ENCODE data around the gene KANTR. TPM values are rescaled to one million over a fixed set of nuclear protein-coding genes. Genes with fewer than 3 reads are reported as not detected.
A peak's percentile ranks its signal among the peaks of the same experiment; 100 is the strongest.

KANTR gene
- total RNA-seq, 6 experiments from 2014 or later, result 2.2 to 6.1 (median 4.0) TPM

GRCh38 chrX:53080628-53081580 is 13.0 kb upstream of the KANTR start:
- Histone ChIP-seq H3K27me3 (no peaks in the 10 kb centered on the region), H3K9me3 (no peaks in the 10 kb centered on the region), H3K36me3 (no peaks in the 10 kb centered on the region), H3K27ac (peak overlapping the region in 2 of 3 donors; percentile 37 to 44), H3K4me1 (peaks cover 0 to 3% (median 0%) of the 10 kb centered on the region in 4 donors), H3K4me3 (no peak overlapping the region)
- no peak for TF ChIP-seq POLR2A (IDR thresholded peaks at IDR 0.05)
- TF ChIP-seq, protein P1, sequence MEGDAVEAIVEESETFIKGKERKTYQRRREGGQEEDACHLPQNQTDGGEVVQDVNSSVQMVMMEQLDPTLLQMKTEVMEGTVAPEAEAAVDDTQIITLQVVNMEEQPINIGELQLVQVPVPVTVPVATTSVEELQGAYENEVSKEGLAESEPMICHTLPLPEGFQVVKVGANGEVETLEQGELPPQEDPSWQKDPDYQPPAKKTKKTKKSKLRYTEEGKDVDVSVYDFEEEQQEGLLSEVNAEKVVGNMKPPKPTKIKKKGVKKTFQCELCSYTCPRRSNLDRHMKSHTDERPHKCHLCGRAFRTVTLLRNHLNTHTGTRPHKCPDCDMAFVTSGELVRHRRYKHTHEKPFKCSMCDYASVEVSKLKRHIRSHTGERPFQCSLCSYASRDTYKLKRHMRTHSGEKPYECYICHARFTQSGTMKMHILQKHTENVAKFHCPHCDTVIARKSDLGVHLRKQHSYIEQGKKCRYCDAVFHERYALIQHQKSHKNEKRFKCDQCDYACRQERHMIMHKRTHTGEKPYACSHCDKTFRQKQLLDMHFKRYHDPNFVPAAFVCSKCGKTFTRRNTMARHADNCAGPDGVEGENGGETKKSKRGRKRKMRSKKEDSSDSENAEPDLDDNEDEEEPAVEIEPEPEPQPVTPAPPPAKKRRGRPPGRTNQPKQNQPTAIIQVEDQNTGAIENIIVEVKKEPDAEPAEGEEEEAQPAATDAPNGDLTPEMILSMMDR (IDR thresholded peaks at IDR 0.05), result no peak
- DNase-seq (no peak), ATAC-seq (no peak)
- intact Hi-C loops (cut with DNase I), result no loop called here
- WGBS (ENCODE audit: insufficient coverage, low coverage, low lambda C conversion rate, missing lambda C conversion rate), result 30% methylated on average over 15 of the region's 17 CpGs

DNA sequence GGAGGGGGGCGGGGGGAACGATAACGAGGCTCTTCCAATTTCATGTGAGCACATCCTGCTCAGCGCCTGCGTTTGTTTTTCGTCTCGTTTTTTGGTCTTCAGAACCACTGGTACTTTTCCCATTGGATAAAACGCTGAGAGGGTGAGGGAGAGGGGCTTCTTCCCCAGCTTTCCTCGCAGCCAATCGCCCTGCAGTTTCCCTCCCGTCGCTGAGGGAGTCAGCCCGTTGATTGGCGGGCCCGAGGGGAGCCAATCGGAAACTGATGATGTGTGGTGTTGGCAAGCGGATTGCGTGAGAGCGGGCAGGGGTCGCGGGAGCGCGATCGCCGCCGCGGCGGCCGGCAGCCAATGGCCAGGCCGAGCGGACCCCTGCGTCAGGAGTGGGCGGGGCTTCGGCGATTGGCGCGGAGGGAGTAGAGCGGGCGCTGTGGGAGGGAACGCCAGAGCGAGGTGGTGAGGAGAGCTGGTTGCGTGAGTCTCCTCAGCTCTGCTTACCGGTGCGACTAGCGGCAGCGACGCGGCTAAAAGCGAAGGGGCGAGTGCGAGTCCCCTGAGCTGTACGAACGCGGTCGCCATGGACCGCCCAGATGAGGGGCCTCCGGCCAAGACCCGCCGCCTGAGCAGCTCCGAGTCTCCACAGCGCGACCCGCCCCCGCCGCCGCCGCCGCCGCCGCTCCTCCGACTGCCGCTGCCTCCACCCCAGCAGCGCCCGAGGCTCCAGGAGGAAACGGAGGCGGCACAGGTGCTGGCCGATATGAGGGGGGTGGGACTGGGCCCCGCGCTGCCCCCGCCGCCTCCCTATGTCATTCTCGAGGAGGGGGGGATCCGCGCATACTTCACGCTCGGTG is 11.8 kb upstream of the KANTR start, which contains the start of gene TSPYL2:
TSS of gene TSPYL2 (plus strand) at position 443 of the 848 bp plus-strand sequence. CDS start at position 575, 132 bp downstream.
- intact Hi-C loops (cut with DNase I), result no loop called here
- WGBS (ENCODE audit: insufficient coverage, low coverage, low lambda C conversion rate, missing lambda C conversion rate), result 39% methylated on average over 55 of the region's 86 CpGs
- ATAC-seq, result peak; percentile 94 to 97 (median 96)
- peak; percentile 94 for DNase-seq
- Histone ChIP-seq H3K4me1 (peaks cover 0 to 3% (median 0%) of the 10 kb centered on the region in 4 donors), H3K27ac (peak within 1 kb of the TSS; percentile 75 to 82 (median 78)), H3K36me3 (no peaks in the 10 kb centered on the region), H3K9me3 (no peaks in the 10 kb centered on the region), H3K4me3 (peak within 1 kb of the TSS; percentile 66 to 69 (median 68)), H3K27me3 (no peaks in the 10 kb centered on the region)
- TF ChIP-seq POLR2A (IDR thresholded peaks at IDR 0.05), result peak; percentile 99
- TF ChIP-seq, protein P1 (IDR thresholded peaks at IDR 0.05), result no peak

GRCh38 chrX:53082773-53083616 is 10.9 kb upstream of the KANTR start:
- TF ChIP-seq, protein P1 (IDR thresholded peaks at IDR 0.05), result no peak
- intact Hi-C loops (cut with DNase I), result no loop called here
- peak overlapping the region; percentile 66 to 69 (median 68) for H3K4me3 ChIP-seq
- DNase-seq (no peak), ATAC-seq (no peak)
- peak overlapping the region; percentile 75 to 82 (median 78) for H3K27ac ChIP-seq
- H3K27me3 ChIP-seq, result no peaks in the 10 kb centered on the region
- no peaks in the 10 kb centered on the region for H3K9me3 ChIP-seq
- H3K36me3 ChIP-seq, result no peaks in the 10 kb centered on the region
- H3K4me1 ChIP-seq, result peaks cover 0 to 3% (median 0%) of the 10 kb centered on the region in 4 donors
- WGBS (ENCODE audit: insufficient coverage, low coverage, low lambda C conversion rate, missing lambda C conversion rate), result 30% methylated on average over 30 of the region's 31 CpGs

All from right lobe of liver (tissue), 6 donors.